BJ (cell line): Measurements from ENCODE around the gene SOAT1. TPM values are rescaled to one million over a fixed set of nuclear protein-coding genes. Genes with fewer than 3 reads are reported as not detected.
A peak's percentile ranks its signal among the peaks of the same experiment; 100 is the strongest.

Source experiments
- CTCF ChIA-PET: fragments of 350-600 bp; formaldehyde crosslinking; extraction: SDS; loops from one replicate; lab custom pipeline; 2021; ENCODE audit warnings: antibody characterized with exemption, inconsistent platforms; lab: Yijun Ruan, JAX
- POLR2A ChIA-PET: fragments of 300-600 bp; sonication (Branson Sonifier 250); formaldehyde crosslinking; extraction: SDS; loops from one replicate; lab custom pipeline; 2021; ENCODE audit warnings: antibody characterized with exemption; lab: Charles Lee
- DNase-seq: peaks from one replicate; pipeline ENCODE4 v3.0.0-alpha.2; 2011; ENCODE audit warnings: low read depth
- H3K27me3 ChIP-seq: 2 replicates; pipeline ENCODE4 v1.6.0; 2011; ENCODE audit warnings: low read length; ENCODE audit not compliant: control insufficient read depth, insufficient read depth
- H3K36me3 ChIP-seq: 2 replicates; pipeline ENCODE4 v1.5.1; 2011; ENCODE audit warnings: low read length; ENCODE audit not compliant: control insufficient read depth, insufficient read depth
- H3K4me3 ChIP-seq: 2 replicates; pipeline ENCODE4 v1.5.1; 2011; ENCODE audit warnings: low read depth, mild to moderate bottlenecking, control low read depth, low read length
- polyA plus RNA-seq: library from polyadenylated mRNA; depleted of rRNA; stranded (reverse); fragments of >200 nt; gene quantifications from 2 replicates; pipeline ENCODE4 v1.2.3, GENCODE V29; 2011
- TF ChIP-seq, protein P1 (sequence below): IDR thresholded peaks from 2 replicates; pipeline ENCODE4 v1.5.1; 2011; ENCODE audit warnings: low read depth, mild to moderate bottlenecking, control low read depth, inconsistent platforms, low read length, moderate library complexity; ENCODE audit not compliant: insufficient read depth

Gene SOAT1
- polyA plus RNA-seq, 1 experiment: 12.3 TPM

GRCh38 chr1:179365342-179366092 lies 71.9 kb downstream of the SOAT1 start, which contains the start of gene AXDND1:
Gene AXDND1 (plus strand): TSS chr1:179365971. CDS start chr1:179366510, 539 bp downstream.
- TF ChIP-seq, protein P1, sequence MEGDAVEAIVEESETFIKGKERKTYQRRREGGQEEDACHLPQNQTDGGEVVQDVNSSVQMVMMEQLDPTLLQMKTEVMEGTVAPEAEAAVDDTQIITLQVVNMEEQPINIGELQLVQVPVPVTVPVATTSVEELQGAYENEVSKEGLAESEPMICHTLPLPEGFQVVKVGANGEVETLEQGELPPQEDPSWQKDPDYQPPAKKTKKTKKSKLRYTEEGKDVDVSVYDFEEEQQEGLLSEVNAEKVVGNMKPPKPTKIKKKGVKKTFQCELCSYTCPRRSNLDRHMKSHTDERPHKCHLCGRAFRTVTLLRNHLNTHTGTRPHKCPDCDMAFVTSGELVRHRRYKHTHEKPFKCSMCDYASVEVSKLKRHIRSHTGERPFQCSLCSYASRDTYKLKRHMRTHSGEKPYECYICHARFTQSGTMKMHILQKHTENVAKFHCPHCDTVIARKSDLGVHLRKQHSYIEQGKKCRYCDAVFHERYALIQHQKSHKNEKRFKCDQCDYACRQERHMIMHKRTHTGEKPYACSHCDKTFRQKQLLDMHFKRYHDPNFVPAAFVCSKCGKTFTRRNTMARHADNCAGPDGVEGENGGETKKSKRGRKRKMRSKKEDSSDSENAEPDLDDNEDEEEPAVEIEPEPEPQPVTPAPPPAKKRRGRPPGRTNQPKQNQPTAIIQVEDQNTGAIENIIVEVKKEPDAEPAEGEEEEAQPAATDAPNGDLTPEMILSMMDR: peak; percentile 44
- Histone ChIP-seq H3K4me3 (peak within 1 kb of the TSS; percentile 71), H3K27me3 (no peaks in the 10 kb centered on the region), H3K36me3 (no peaks in the 10 kb centered on the region)
- CTCF ChIA-PET: interaction anchor here (0.7 to 1.6 kb wide), 4 partner anchors 74 to 291 kb away, joined by 3 to 6 read pairs (median 4); no protein-coding TSS in a partner anchor
- POLR2A ChIA-PET: interaction anchor here (0.6 kb wide), 1 partner anchor 681 kb away, joined by 5 read pairs; no protein-coding TSS in a partner anchor
- peak; percentile 48 for DNase-seq

- no peak for DNase-seq
- TF ChIP-seq, protein P1: no peak
- ChIA-PET POLR2A (no interaction called here), CTCF (interaction anchor here (1.0 to 1.6 kb wide), 3 partner anchors 110 to 292 kb away, joined by 4 to 6 read pairs (median 4); no protein-coding TSS in a partner anchor)
- H3K27me3 ChIP-seq: no peaks in the 10 kb centered on the region
- peak overlapping the region; percentile 71 for H3K4me3 ChIP-seq
- no peaks in the 10 kb centered on the region for H3K36me3 ChIP-seq
Measured at GRCh38 chr1:179366093-179366800, 72.7 kb downstream of the SOAT1 start.

DNA sequence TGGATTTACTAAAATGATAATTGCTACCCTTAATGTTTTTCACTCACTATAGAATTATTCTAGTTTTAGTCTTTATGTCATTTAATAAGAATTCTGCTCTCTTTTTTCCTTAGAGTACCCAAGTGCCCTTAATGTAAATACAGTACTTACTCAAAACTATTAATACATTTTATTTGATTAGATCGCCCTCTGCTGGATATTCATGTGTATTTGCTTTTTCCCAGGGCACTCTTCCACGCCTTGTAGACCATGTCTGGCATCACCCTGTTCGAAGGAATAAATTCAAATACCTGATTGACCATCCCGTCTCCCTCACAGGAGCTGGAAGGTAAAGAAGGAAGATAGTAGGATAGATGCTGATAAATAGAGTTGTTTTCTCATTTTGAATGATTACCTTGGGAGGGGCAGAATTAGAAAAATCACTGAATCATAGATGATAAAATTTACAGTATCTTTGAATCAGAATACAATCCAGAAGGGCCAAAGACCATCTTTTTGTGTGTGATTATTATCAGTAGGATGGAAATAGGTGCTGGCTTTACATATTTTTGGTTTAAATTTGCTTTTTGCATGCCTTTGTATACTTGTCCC lies 76.2 kb downstream of the SOAT1 start:
- no peaks in the 10 kb centered on the region for H3K27me3 ChIP-seq
- H3K4me3 ChIP-seq: no peak overlapping the region
- POLR2A ChIA-PET: interaction anchor here (0.5 kb wide), 1 partner anchor 432 kb away, joined by 4 read pairs; no protein-coding TSS in a partner anchor
- TF ChIP-seq, protein P1: peak; percentile 52
- H3K36me3 ChIP-seq: no peaks in the 10 kb centered on the region
- CTCF ChIA-PET: interaction anchor here (0.7 to 6.1 kb wide), 10 partner anchors 12 to 368 kb away, joined by 3 to 66 read pairs (median 3); no protein-coding TSS in a partner anchor
- no peak for DNase-seq

GRCh38 chr1:179372160-179372559 lies 78.6 kb downstream of the SOAT1 start:
- ChIA-PET POLR2A (no interaction called here), CTCF (interaction anchor here (1.4 to 6.1 kb wide), 2 partner anchors 121 to 293 kb away, joined by 3 to 66 read pairs; no protein-coding TSS in a partner anchor)
- TF ChIP-seq, protein P1: no peak
- Histone ChIP-seq H3K4me3 (no peak overlapping the region), H3K27me3 (no peaks in the 10 kb centered on the region), H3K36me3 (no peaks in the 10 kb centered on the region)
- no peak for DNase-seq
